Skeletal muscle tissue (tissue), 4 donors: ENCODE measurements around the gene RCC2. TPM values are rescaled to one million over a fixed set of nuclear protein-coding genes. Genes with fewer than 3 reads are reported as not detected.

Experiments
- H3K27ac ChIP-seq: one replicate; pipeline ENCODE4 v1.7.0; 2013; ENCODE audit warnings: mild to moderate bottlenecking, low read depth, low read length, inconsistent platforms
- H3K27me3 ChIP-seq, 3 donors: one replicate each; pipeline ENCODE4 v1.7.0; 2013; ENCODE audit warnings: low read length in 3 of 3; ENCODE audit not compliant: control insufficient read depth in 3 of 3, insufficient read depth in 3 of 3
- H3K36me3 ChIP-seq, 3 donors: one replicate each; pipeline ENCODE4 v1.7.0; 2013; ENCODE audit warnings: low read length in 3 of 3; ENCODE audit not compliant: control insufficient read depth in 3 of 3, insufficient read depth in 3 of 3
- H3K4me1 ChIP-seq, 3 donors: one replicate each; pipeline ENCODE4 v1.7.0; 2013; ENCODE audit warnings: low read length in 3 of 3, mild to moderate bottlenecking in 3 of 3; ENCODE audit not compliant: control insufficient read depth in 3 of 3, insufficient read depth in 3 of 3
- H3K4me3 ChIP-seq, 3 donors: one replicate each; pipeline ENCODE4 v1.7.0; 2013; ENCODE audit warnings: low read length in 3 of 3
- H3K9ac ChIP-seq, 3 donors: one replicate each; pipeline ENCODE4 v1.7.0; 2013; ENCODE audit warnings: low read length in 3 of 3, mild to moderate bottlenecking in 3 of 3, moderate library complexity in 2 of 3, low read depth in 1 of 3
- H3K9me3 ChIP-seq, 3 donors: one replicate each; pipeline ENCODE4 v1.7.0; 2013; ENCODE audit warnings: low read length in 3 of 3; ENCODE audit not compliant: control insufficient read depth in 3 of 3
- total RNA-seq: library from RNA; depleted of rRNA; stranded (reverse); fragments of >200 nt; gene quantifications from one replicate; pipeline ENCODE4 v1.2.3, GENCODE V29; 2014
- donor health status: Osteomylitis.

Gene RCC2
- total RNA-seq, 1 donor from 2014 or later, result 20.4 TPM

DNA sequence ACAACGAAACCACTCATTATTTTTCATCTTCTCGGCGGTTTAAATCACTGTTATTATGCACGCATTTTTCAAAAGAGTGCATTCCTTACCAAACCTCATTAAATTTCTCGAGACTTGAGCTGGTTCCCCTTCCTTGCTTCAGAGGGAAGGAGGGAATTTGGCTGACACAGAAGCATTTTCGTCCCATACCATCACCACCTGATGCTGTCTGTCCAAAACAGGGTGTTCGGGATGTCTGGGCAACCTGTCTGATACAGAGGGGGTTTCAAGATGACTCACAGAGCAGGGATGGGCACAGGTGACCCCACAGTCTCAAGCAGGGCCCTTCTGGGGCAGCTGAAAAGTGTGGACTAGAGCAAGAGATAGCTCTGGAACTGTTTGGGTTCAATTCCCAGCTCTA, 12.3 kb upstream of the RCC2 start:
- H3K4me1 ChIP-seq, result peaks cover 0 to 2% (median 0%) of the 10 kb centered on the region in 3 donors
- no peaks in the 10 kb centered on the region for H3K36me3 ChIP-seq
- no peak overlapping the region for H3K9ac ChIP-seq
- peaks cover 0 to 4% (median 0%) of the 10 kb centered on the region in 3 donors for H3K27me3 ChIP-seq
- no peaks in the 10 kb centered on the region for H3K9me3 ChIP-seq
- H3K27ac ChIP-seq, result no peak overlapping the region
- no peak overlapping the region for H3K4me3 ChIP-seq

DNA sequence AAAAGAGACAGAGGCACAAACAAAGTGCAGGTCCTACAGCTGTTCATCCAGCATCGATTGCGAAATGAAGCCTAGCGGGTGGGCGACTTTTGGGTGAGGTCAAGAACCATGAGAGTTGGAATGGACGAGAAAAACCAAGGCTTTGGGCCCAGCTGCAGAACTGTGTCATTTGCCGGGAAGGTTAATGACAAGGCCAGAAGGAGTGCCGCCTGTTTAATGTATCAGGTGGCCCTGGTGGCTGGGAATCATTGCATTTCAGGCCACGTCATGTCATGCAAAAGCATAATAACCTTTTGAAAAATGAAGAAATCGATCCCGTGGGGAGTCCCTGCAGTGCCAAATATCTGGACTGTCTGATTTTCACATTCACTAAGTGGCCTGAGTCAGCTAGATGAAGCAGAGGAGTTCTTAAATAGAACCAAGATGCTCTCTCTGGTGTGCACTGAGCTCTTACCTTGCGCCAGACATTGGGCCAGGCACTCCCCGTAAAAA, 8.1 kb upstream of the RCC2 start:
- Histone ChIP-seq H3K9ac (no peak overlapping the region), H3K4me1 (peaks cover 0 to 2% (median 0%) of the 10 kb centered on the region in 3 donors), H3K4me3 (no peak overlapping the region), H3K9me3 (no peaks in the 10 kb centered on the region), H3K36me3 (no peaks in the 10 kb centered on the region), H3K27me3 (peaks cover 0 to 4% (median 0%) of the 10 kb centered on the region in 3 donors), H3K27ac (peak overlapping the region; percentile 42)

DNA sequence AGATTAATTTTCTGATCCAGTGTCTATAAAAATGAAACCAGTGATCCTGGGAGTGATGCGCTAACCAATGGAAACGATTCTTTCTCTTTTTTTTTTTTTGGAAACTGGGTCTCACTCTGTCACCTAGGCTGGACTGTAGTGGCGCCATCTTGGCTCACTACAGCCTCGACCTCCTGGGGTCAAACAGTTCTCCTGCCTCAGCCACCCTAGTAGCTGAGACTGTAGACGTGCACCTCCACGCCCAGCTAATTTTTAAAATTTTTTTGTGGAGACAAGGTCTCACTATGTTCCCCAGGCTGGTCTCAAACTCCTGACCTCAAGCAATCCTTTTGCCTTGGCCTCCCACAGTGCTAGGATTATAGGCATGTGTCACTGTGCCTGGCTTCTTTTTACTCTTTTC, 3.4 kb upstream of the RCC2 start:
- no peaks in the 10 kb centered on the region for H3K27me3 ChIP-seq
- H3K9me3 ChIP-seq, result no peaks in the 10 kb centered on the region
- no peaks in the 10 kb centered on the region for H3K36me3 ChIP-seq
- H3K9ac ChIP-seq, result no peak overlapping the region
- H3K4me3 ChIP-seq, result no peak overlapping the region
- peaks cover 9 to 20% (median 17%) of the 10 kb centered on the region in 3 donors for H3K4me1 ChIP-seq
- no peak overlapping the region for H3K27ac ChIP-seq

DNA sequence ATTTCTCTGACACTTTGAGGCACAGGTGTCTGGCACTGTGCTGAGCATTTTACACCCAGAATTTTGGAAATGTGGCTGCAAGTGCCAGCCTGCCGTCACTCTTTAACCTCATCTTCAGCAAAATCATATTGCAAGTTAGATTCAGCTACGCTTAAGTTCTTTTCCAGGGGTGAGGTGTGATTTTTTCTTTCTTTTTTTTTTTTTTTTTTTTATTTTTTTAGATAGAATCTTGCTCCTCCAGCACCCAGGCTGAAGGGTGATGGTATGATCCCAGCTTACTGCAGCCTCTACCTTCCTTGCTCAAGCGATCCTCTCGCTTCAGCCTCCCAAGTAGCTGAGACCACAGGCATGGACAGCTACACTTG, 2.5 kb upstream of the RCC2 start:
- H3K4me1 ChIP-seq, result peaks cover 14 to 21% (median 17%) of the 10 kb centered on the region in 3 donors
- H3K36me3 ChIP-seq, result no peaks in the 10 kb centered on the region
- H3K27me3 ChIP-seq, result no peaks in the 10 kb centered on the region
- no peak overlapping the region for H3K4me3 ChIP-seq
- H3K27ac ChIP-seq, result no peak overlapping the region
- no peak overlapping the region for H3K9ac ChIP-seq
- no peaks in the 10 kb centered on the region for H3K9me3 ChIP-seq

DNA sequence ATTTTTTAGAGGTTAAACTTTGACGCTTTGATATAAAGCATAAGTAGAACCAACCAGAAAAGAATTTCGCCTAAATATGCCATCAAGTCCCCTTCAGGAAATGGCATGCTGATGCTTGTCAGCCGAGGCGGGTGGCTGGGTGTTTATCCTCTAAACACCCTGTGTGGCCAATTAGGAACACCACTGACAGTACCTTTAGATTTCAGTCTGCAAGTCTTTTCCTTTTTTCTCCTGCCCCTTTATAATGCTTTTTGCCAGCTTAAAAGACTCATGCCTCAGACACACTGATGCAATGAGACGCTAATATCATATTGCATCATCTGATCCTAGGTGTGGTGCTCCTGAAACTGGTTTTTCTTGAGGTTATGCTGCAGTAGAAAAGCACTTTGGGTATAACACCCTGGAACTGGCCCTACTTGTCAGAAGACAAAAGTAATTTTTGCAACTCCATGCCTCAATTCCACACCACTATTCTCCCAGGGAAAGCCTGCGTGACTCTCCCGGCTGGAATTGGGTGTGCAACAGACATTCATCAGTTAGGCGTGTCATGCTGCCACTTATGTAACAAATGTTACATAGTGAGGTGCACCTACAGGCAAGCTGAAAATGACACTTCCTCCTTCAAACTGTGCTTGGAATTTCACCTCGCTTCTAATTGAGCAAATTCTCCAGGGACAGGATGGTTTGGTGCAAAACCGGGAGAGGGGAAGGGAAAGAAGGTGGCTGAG, 2.0 kb upstream of the RCC2 start:
- Histone ChIP-seq H3K4me3 (no peak overlapping the region), H3K9ac (no peak overlapping the region), H3K27me3 (no peaks in the 10 kb centered on the region), H3K36me3 (no peaks in the 10 kb centered on the region), H3K27ac (no peak overlapping the region), H3K9me3 (no peaks in the 10 kb centered on the region), H3K4me1 (peaks cover 19 to 27% (median 20%) of the 10 kb centered on the region in 3 donors)

DNA sequence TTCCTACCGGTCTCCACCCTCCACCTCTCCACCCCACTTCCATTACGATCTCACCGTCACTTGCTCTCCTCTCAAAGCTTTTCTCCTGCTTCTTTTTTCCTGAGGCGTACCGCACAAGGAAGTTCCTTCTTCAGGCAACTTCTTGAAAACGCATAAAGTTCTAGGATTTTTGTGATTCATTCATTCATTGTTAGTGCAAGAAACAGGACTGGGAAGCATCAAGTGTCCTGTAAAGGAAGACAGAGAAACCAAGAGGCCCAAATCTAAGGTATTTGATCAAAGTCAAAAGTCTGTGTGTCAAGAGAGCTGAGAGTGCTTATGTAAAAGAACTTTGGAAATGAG, 1.3 kb upstream of the RCC2 start:
- Histone ChIP-seq H3K9me3 (no peaks in the 10 kb centered on the region), H3K27me3 (no peaks in the 10 kb centered on the region), H3K9ac (no peak overlapping the region), H3K27ac (peak overlapping the region; percentile 4), H3K36me3 (no peaks in the 10 kb centered on the region), H3K4me3 (peak overlapping the region in 1 of 3 donors; percentile 71), H3K4me1 (peaks cover 19 to 28% (median 20%) of the 10 kb centered on the region in 3 donors)

DNA sequence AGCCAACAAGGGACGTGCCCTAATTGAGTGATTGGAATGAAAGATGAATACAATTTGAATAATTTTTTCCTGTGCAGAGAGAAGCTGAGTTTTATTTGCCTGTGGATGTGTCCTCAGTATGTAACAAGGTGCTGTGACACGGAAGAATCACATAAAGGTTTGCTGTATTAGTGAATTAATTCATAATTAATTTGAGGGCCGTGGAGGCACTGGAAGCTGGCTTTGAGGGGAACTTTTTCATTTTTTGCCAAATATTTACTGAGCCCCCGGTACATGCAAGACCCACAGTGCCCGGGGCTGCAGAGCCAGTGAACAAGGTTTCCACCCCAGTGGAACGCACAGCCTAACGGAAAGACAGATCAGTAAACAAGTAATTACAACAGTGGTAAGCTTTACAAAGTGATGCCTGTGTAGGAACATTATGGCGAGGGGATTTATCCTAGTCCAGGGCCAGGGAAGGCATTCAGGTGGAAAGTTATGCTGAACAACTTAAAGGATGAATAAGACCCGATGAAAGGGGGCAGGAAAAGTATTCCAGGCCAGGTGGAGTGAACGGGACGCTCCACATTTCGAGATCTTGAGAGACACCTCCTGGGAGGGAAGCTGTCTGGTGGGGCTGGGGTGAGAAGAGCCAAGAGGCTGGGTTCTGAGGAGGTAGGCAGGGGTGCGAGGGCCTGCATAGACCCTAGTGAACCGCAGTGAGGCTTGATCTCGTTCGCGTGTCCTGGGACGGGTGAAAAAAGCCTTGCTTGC, 773 bp upstream of the RCC2 start:
- Histone ChIP-seq H3K27me3 (no peaks in the 10 kb centered on the region), H3K9ac (peak overlapping the region; percentile 77 to 90 (median 80)), H3K36me3 (peaks cover 0 to 1% (median 0%) of the 10 kb centered on the region in 3 donors), H3K27ac (peak overlapping the region; percentile 60), H3K9me3 (no peaks in the 10 kb centered on the region), H3K4me3 (peak overlapping the region; percentile 71 to 83 (median 81)), H3K4me1 (peaks cover 19 to 28% (median 20%) of the 10 kb centered on the region in 3 donors)

DNA sequence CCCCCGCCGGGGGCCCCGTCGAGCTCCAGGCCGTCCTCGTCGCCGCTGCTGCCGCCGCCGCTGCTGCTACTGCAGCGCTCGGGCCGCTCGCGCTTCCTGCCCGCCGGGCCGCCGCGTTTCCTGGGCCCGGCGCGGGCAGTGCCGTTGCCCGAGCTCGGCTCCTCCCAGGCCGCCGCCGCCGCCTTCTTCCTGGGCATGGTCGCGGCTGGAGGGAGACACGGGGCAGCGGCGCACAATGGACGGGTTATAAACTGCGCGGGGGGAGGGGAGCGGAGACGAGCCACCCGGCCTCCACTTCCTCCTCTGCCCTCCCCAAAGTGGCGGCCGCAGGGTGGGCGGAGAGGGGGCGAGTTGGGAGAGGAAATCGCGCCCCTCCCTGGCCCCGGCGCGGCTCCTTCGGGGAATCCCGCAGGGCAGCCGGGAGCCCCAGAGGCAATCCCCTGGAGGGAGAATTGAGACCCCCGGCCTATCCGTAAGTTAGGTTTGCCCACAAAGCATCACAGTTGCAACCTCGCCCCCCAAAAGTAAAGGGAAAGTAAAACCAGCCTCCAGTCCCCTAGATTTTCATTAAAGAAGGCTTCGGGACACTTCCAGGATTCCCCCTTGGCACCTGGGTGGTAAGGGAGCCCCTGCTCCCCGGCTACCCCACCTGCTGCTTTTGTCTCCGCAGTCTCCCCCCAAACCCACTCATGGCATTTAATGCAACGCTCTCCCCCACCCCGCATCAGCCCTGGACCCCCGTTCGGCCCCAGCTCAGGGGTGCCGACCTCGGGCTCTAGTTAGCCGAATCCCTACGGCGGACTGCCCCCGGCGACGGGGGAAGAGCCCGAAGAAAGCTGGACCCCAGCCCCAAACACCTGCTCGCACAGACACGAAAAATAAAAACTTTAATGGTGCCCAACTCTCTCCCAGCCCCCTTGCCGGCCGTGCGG, 893 bp downstream of the RCC2 start:
- Histone ChIP-seq H3K27me3 (no peaks in the 10 kb centered on the region), H3K9ac (peak overlapping the region; percentile 79 to 86 (median 84)), H3K36me3 (peaks cover 0 to 4% (median 0%) of the 10 kb centered on the region in 3 donors), H3K27ac (peak overlapping the region; percentile 54), H3K4me3 (peak overlapping the region; percentile 71 to 86 (median 71)), H3K9me3 (no peaks in the 10 kb centered on the region), H3K4me1 (peaks cover 19 to 32% (median 20%) of the 10 kb centered on the region in 3 donors)

DNA sequence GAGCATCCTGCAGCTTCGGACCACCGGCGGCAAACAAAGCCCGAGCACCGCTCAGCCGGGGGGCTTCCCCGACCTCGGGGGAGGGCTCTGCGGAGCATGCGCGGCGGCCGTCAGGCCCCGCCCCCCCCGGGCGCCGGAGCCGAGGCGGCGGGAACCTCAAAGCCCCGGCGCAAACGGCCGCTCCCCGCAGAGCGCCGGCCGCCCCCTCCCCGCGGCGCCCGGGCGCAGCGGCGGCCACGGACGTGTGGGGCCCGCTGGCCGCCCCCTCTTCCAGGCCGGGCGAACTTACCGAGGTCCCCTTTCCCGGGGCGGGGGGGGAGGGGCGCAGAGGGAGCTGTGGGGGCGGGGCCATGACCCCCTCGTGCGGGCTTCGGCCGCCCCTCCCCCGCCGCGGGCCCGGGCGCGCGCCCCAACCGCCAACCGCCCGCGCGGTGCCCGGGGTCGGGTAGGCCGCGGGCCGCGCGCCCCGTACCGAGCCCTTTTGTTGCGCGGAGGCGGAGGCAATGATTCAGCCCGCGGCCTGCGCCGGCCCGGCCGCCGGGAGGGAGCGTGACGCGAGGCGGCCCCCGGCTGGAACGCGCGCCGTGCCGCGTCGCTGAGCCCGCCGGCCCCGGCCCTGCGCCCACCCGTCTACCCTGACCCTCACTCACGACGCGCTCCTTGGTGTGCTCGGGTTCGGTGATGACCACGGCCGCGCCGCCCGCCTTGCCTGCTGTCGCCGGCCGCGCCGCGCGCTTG, 1.7 kb downstream of the RCC2 start:
- Histone ChIP-seq H3K9me3 (no peaks in the 10 kb centered on the region), H3K27me3 (no peaks in the 10 kb centered on the region), H3K4me1 (peaks cover 19 to 32% (median 20%) of the 10 kb centered on the region in 3 donors), H3K27ac (peak overlapping the region; percentile 54), H3K36me3 (peaks cover 0 to 6% (median 0%) of the 10 kb centered on the region in 3 donors), H3K9ac (peak overlapping the region; percentile 68 to 86 (median 68)), H3K4me3 (peak overlapping the region; percentile 67 to 75 (median 71))
